NOMO-1 (cell line): ENCODE results near the gene PKDREJ.
"Not testable (repeated sequence)": the region's sequence is repeated elsewhere in the genome, so short reads cannot be mapped to it uniquely, and the experiment has no call there.

Source experiments
- DNase-seq, 2 experiments: peaks; one replicate each; lab custom pipeline; 2025; ENCODE audit not compliant: unreplicated experiment in 2 of 2; lab: John Stamatoyannopoulos, UW

PKDREJ gene, protein sequence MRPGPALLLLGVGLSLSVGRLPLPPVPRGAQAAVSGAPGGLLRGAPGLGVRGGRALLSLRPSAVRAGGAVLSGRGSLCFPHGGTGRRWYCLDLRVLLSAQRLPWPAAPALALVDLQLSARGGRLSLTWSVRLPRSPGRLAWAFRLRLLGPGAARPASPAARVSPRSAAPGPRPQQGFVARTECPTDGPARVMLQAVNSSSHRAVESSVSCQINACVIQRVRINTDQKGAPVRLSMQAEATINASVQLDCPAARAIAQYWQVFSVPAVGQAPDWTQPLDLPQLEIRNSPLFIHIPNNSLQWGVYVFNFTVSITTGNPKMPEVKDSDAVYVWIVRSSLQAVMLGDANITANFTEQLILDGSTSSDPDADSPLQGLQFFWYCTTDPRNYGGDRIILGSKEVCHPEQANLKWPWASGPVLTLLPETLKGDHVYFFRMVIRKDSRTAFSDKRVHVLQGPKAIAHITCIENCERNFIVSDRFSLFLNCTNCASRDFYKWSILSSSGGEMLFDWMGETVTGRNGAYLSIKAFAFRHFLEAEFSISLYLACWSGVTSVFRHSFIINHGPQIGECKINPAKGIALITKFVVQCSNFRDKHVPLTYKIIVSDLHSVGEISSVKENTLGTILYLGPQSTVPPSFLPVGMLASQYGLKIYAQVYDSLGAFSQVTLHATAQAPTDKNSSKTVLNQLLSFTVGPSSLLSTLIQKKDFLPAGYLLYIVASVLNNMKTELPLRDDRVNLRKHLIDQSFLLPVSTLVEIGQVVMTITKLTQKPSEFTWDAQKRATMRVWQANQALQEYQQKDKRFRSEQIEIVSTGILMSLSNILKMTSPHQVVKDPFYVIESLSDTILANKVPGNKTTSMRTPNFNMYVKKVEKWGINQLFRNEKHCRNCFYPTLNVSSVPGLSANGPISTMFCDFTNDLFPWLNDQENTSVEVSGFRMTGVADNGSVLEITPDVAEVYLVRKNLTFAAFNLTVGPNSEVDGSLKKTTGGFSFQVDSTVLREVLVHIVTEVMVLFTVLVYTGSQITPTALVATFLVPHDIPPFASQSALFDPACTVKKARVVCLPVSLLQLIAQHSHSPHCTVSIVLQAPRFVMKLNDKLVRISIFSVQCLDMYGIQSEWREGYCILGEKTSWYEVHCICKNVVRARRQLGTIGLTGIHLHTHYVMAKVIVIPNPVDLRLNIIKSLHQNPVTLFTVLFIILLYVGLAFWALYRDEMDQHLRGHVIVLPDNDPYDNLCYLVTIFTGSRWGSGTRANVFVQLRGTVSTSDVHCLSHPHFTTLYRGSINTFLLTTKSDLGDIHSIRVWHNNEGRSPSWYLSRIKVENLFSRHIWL (N-terminal part only)

DNA sequence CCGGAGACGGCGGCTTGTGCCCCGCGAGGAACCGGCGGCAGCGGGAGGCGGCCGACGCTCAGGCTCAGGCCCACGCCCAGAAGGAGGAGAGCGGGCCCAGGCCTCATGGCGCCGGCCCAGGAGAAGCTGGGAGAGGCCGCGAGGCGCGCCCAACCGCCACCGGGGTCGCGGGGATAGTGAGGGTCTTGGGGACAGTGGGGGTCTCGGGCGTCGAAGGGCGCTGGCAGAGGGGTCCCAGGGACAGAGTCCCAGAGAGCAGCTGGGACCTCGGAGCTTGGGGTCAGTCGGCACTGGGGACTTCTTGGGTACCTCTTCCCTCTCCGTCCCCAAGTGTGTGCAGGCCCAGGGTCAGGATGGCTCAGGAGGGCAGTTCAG is at the start of gene PKDREJ:
Gene PKDREJ (minus strand): TSS at position 128 of the 375 bp plus-strand sequence. CDS start 21 bp downstream, at position 107.
- DNase-seq: no peak

DNA sequence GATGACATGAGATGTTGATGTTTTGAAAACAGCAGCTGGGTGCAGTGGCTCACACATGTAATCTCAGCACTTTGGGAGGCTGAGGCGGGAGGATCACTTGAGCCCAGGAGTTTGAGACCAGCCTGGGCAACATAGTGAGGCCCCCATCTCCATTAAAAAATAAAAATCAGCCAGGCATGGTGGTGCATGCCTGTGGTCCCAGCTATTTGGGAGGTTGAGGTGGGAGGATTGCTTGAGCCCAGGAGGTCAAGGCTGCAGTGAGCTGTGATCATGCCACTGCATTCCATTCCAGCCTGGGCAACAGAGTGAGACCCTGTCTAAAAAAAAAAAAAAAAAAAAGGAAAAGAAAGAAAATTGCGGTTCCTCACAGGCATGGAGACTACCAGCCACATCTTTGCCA is 49.7 kb upstream of the PKDREJ start:
- DNase-seq: not testable (repeated sequence)

DNA sequence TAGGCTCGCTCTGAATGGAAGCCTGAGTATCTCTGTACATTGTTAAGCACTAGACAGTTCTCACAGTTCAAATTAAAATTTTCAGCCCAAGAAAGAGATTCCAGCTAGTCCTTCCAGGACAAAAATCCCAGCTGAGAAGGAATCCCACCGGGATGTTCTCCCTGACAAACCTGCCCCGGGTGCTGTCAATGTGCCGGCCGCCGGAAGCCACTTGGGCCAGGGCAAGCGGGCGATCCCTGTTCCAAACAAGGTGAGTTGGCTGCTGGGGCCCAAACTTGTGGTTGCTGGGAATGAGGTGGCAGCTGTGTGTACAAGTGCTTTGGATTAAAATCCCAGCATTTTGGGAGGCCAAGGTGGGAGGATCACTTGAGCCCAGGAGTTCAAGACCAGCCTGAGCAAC is 48.9 kb upstream of the PKDREJ start:
- no peak for DNase-seq

- no peak for DNase-seq
These were observed 46.5 kb upstream of the PKDREJ start for GRCh38 chr22:46309526-46310085.

DNA sequence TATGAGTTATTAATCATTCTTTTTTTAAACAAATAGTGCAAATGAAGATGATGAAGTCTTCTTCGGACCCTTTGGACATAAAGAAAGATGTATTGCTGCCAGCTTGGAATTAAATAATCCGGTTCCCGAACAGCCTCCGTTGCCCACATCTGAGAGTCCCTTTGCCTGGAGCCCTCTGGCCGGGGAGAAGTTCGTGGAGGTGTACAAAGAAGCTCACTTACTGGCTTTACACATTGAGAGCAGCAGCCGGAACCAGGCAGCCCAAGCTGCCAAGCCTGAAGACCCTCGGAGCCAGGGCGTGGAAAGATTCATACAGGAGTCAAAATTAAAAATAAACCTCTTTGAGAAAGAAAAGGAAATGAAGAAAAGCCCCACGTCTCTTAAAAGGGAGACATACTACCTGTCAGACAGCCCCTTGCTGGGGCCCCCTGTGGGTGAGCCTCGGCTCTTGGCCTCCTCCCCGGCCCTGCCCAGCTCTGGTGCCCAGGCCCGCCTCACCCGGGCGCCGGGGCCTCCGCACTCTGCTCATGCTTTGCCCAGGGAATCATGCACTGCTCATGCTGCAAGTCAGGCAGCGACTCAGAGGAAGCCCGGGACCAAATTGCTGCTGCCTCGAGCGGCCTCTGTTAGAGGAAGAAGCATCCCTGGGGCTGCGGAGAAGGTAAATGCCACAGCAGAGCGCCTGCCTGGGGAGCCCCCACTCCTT is 45.3 kb upstream of the PKDREJ start:
- no peak for DNase-seq

DNA sequence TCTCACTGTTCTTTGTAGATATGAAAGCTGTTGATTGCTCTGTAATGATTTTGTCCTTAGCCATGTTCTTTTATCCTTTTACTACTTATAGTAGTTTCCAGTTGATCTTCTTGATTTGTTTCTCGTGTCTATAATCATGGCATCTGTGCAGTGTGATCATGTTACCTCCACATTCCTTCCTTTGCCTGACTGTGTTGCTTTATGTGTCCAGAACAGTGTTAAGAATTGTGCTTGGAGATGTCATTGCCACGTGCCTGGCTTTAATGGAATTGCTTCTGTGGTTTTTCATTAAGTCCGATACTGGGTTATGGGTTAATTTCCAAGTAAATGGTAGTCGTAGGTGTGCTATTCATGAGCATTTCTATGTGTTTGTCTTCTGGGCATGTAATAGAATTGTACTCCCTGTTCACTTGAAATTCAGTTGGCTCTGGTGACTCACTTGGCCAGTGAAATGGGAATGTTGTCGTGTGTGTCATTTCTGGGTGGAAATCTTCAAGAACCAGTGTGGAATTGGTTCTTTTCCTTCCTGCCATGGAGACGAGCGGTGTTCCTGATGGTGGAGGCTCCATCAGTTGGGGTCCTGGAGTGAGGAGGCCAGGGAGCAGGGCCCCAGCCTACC is 40.3 kb upstream of the PKDREJ start:
- DNase-seq: no peak

DNA sequence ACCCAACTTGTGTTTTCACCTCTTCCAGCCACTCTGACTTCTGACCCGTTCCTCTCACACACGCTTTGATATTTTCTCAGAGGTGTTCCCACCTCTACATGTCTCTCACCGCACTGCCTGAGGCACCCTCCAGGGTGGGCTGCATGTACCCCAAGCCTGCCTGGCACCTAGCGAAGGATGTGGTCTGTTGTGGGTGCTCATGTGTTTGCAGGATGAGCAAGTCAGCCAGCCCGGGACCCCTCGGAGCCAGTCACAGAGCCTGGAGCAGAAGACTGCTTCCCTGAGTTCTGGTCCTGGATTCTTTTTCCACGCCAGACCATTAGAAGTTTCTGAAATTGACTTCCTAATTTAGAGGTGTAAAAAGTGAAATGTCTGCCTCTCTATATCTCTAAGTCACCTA is 37.3 kb upstream of the PKDREJ start:
- no peak for DNase-seq

DNA sequence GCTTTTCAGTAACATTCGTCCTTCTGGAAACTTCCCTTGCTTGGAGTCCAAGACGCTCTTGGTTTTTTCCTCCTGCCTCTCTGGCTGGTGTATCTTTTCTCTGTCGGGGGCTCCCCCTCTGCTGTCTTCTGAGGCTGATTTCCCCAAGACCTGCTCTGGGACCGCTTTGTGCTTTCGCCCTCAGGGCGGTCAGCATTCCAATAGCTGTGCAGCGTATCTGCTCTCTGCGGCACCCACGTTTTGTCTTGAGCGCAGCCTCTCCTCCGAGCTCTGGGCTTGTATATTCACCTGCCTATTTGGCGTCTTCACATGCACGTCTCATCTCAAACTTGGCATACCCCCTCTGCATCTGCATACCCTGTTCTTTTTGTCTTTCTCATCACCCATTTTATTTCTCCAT is 36.0 kb upstream of the PKDREJ start:
- DNase-seq: no peak

GRCh38 chr22:46297151-46297812 is 34.1 kb upstream of the PKDREJ start:
- DNase-seq: no peak

DNA sequence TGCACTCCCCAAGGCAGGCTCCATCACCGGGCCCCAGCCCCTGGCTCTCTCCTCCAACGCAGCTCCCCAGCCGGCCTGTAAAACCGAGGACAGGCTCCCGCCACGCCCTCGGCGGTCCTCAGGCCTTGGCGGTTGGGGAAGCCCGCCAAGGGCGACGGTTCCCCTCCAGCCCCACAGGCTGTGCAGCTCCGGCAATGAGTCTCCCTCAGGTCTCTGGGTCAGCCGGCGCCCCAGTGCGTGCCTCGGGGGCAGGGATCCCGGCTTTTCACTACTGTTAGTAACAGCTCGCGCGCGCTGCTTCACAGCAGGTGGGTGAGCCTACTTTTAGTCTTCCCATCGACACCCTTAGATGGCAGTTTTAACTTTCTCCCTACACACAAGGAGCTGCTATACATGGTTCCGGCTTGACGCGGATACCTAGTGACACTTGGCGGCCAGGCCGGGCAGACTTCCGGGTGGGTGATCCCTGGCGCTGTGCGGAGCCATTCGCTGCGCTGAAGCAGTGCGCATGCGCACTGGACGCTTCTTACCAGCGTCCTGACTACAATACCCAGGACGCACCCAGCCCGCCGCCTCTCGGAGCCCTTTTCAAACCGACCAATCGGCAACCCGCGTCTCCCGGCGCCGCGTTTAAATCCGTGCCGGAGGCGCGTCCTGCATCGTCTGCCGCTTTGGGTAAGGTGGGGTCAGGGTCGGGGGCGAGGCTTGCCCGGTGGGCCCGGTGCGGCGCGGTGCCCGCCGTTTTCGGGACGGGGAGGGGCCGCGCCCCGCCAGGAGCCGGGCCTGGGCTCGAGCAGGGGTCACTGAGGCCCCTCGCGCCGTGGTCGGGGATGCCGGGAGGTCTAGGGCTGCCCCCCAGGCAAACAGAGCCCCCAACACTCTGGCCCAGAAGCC is 33.4 kb upstream of the PKDREJ start, which contains the start of gene GTSE1:
Gene GTSE1 (plus strand): TSS at position 614 of the 894 bp plus-strand sequence. CDS start 531 bp downstream, outside the sequence.
- peak; percentile 97 for DNase-seq

- DNase-seq: no peak
These were observed 32.3 kb upstream of the PKDREJ start for GRCh38 chr22:46295277-46295971.

DNA sequence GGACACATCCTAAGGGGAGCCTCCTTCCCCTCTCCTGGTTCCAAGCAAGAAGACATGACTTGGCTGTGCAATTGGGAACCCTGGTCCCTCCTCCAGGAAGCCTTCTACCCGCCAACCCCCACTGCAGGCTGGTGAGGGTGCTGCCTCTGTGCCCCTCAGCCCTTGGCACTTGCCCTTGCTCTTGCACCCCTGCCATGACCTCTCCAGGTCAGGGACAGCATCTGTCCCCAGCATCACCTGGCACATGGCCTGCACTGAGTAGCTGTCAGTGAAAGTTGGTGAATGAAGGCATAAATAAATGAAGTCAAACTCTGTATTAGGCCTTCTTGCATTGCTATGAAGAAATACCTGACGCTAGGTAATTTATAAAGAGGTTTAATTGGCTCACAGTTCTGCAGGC is 31.6 kb upstream of the PKDREJ start:
- no peak for DNase-seq

DNA sequence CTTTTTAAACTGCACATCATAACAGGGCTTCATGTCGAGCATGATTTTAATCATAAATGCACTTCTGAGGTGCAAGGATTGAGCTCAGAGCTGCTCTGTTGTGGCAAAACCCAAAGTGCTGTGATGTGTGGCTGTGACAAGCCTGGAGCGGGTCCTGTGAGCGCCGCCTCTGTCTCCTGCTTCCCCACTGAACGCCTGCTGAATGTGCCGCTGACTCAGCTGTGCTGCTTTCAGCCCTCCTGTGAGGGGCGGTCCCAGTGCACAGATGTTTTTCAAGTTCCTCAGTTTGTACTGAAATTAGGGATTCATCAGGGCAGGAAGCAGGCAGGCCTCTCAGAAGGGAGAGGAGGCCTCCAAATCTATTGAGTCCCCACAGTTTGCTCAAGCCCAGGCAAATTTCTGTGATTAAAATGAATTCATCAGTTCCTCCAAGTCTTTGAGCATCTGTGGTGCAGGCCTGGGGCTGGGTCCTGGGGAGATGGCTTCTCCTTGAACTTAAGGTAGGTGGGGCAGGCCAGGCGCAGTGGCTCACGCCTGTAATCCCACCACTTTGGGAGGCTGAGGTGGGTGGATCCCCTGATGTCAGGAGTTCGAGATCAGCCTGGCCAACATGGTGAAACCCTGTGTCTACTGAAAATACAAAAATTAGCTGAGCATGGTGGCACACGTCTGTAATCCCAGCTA is 30.6 kb upstream of the PKDREJ start:
- DNase-seq: no peak

- no peak for DNase-seq
These were observed 29.6 kb upstream of the PKDREJ start for GRCh38 chr22:46292732-46293131.

DNA sequence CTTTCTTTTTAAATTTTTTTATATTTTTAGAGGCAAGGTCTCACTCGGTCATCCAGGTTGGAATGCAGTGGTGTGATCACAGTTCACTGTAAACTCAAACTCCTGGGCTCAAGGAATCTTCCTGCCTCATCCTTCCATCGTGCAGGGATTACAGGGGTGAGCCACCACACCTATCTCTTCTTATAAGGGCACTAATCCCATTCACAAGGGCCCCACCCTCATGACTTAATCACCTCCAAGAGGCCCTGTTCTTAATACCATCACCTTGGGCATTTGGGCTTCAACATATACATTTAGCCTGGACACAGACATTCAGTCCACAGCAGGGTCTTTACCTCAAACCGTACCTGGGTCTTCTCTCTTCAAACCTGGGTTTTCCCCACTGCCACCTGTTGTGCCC is 29.0 kb upstream of the PKDREJ start:
- DNase-seq: no peak

GRCh38 chr22:46290843-46291785 is 28.0 kb upstream of the PKDREJ start:
- DNase-seq: no peak
